ENCODE results near the gene GULP1.

The GULP1 gene

GRCh38 chr2:188364033-188364630 lies 72.5 kb downstream of the GULP1 start:
- Histone ChIP-seq H3K9me3 (ENCODE audit: control insufficient read depth, low read length) (no peaks in the 10 kb centered on the region), H3K36me3 (ENCODE audit: control insufficient read depth, insufficient read depth, low read length) (no peaks in the 10 kb centered on the region), H3K4me3 (ENCODE audit: low read length) (no peak overlapping the region), H3K4me1 (ENCODE audit: control insufficient read depth, insufficient read depth, low read length) (peaks cover 5% of the 10 kb centered on the region), H3K9ac (ENCODE audit: low read length) (no peak overlapping the region), H3K27me3 (ENCODE audit: control insufficient read depth, insufficient read depth, low read length) (no peaks in the 10 kb centered on the region)

- Histone ChIP-seq H3K9me3 (ENCODE audit: control insufficient read depth, low read length) (no peaks in the 10 kb centered on the region), H3K4me3 (ENCODE audit: low read length) (no peak overlapping the region), H3K9ac (ENCODE audit: low read length) (no peak overlapping the region)
Measured at GRCh38 chr2:188365058-188365641, 73.5 kb downstream of the GULP1 start.

GRCh38 chr2:188367164-188367563 lies 75.5 kb downstream of the GULP1 start:
- H3K27me3 ChIP-seq (ENCODE audit: control insufficient read depth, insufficient read depth, low read length): no peaks in the 10 kb centered on the region
- no peak overlapping the region for H3K4me3 ChIP-seq (ENCODE audit: low read length)
- H3K4me1 ChIP-seq (ENCODE audit: control insufficient read depth, insufficient read depth, low read length): peaks cover 5% of the 10 kb centered on the region
- H3K36me3 ChIP-seq (ENCODE audit: control insufficient read depth, insufficient read depth, low read length): no peaks in the 10 kb centered on the region
- no peak overlapping the region for H3K9ac ChIP-seq (ENCODE audit: low read length)
- H3K9me3 ChIP-seq (ENCODE audit: control insufficient read depth, low read length): no peaks in the 10 kb centered on the region

More at GRCh38 chr2:188365058-188365641, 73.5 kb downstream of the GULP1 start:
- Histone ChIP-seq H3K27me3 (ENCODE audit: control insufficient read depth, insufficient read depth, low read length) (no peaks in the 10 kb centered on the region), H3K36me3 (ENCODE audit: control insufficient read depth, insufficient read depth, low read length) (no peaks in the 10 kb centered on the region), H3K4me1 (ENCODE audit: control insufficient read depth, insufficient read depth, low read length) (peaks cover 5% of the 10 kb centered on the region)

GRCh38 chr2:188369365-188369764 lies 77.7 kb downstream of the GULP1 start:
- H3K9ac ChIP-seq (ENCODE audit: low read length): no peak overlapping the region
- no peaks in the 10 kb centered on the region for H3K9me3 ChIP-seq (ENCODE audit: control insufficient read depth, low read length)
- H3K36me3 ChIP-seq (ENCODE audit: control insufficient read depth, insufficient read depth, low read length): no peaks in the 10 kb centered on the region
- no peak overlapping the region for H3K4me3 ChIP-seq (ENCODE audit: low read length)
- no peaks in the 10 kb centered on the region for H3K27me3 ChIP-seq (ENCODE audit: control insufficient read depth, insufficient read depth, low read length)
- H3K4me1 ChIP-seq (ENCODE audit: control insufficient read depth, insufficient read depth, low read length): peaks cover 5% of the 10 kb centered on the region

GRCh38 chr2:188378371-188378950 lies 86.8 kb downstream of the GULP1 start:
- no peaks in the 10 kb centered on the region for H3K27me3 ChIP-seq (ENCODE audit: control insufficient read depth, insufficient read depth, low read length)
- no peaks in the 10 kb centered on the region for H3K9me3 ChIP-seq (ENCODE audit: control insufficient read depth, low read length)
- no peaks in the 10 kb centered on the region for H3K36me3 ChIP-seq (ENCODE audit: control insufficient read depth, insufficient read depth, low read length)
- H3K4me3 ChIP-seq (ENCODE audit: low read length): no peak overlapping the region
- H3K9ac ChIP-seq (ENCODE audit: low read length): no peak overlapping the region
- H3K4me1 ChIP-seq (ENCODE audit: control insufficient read depth, insufficient read depth, low read length): peaks cover 20% of the 10 kb centered on the region

GRCh38 chr2:188379748-188380147 lies 88.1 kb downstream of the GULP1 start:
- Histone ChIP-seq H3K4me3 (ENCODE audit: low read length) (no peak overlapping the region), H3K27me3 (ENCODE audit: control insufficient read depth, insufficient read depth, low read length) (no peaks in the 10 kb centered on the region), H3K9me3 (ENCODE audit: control insufficient read depth, low read length) (no peaks in the 10 kb centered on the region), H3K4me1 (ENCODE audit: control insufficient read depth, insufficient read depth, low read length) (peaks cover 20% of the 10 kb centered on the region), H3K9ac (ENCODE audit: low read length) (no peak overlapping the region), H3K36me3 (ENCODE audit: control insufficient read depth, insufficient read depth, low read length) (no peaks in the 10 kb centered on the region)

- no peaks in the 10 kb centered on the region for H3K27me3 ChIP-seq (ENCODE audit: control insufficient read depth, insufficient read depth, low read length)
- H3K9me3 ChIP-seq (ENCODE audit: control insufficient read depth, low read length): no peaks in the 10 kb centered on the region
- H3K36me3 ChIP-seq (ENCODE audit: control insufficient read depth, insufficient read depth, low read length): no peaks in the 10 kb centered on the region
- no peak overlapping the region for H3K9ac ChIP-seq (ENCODE audit: low read length)
- peaks cover 20% of the 10 kb centered on the region for H3K4me1 ChIP-seq (ENCODE audit: control insufficient read depth, insufficient read depth, low read length)
- H3K4me3 ChIP-seq (ENCODE audit: low read length): no peak overlapping the region
Measured at GRCh38 chr2:188380280-188380679, 88.6 kb downstream of the GULP1 start.

GRCh38 chr2:188381614-188382013 lies 89.9 kb downstream of the GULP1 start:
- no peak overlapping the region for H3K9ac ChIP-seq (ENCODE audit: low read length)
- H3K36me3 ChIP-seq (ENCODE audit: control insufficient read depth, insufficient read depth, low read length): no peaks in the 10 kb centered on the region
- H3K9me3 ChIP-seq (ENCODE audit: control insufficient read depth, low read length): no peaks in the 10 kb centered on the region
- H3K27me3 ChIP-seq (ENCODE audit: control insufficient read depth, insufficient read depth, low read length): no peaks in the 10 kb centered on the region
- no peak overlapping the region for H3K4me3 ChIP-seq (ENCODE audit: low read length)
- peaks cover 20% of the 10 kb centered on the region for H3K4me1 ChIP-seq (ENCODE audit: control insufficient read depth, insufficient read depth, low read length)

- Histone ChIP-seq H3K9me3 (ENCODE audit: control insufficient read depth, low read length) (no peaks in the 10 kb centered on the region), H3K4me1 (ENCODE audit: control insufficient read depth, insufficient read depth, low read length) (peaks cover 20% of the 10 kb centered on the region), H3K9ac (ENCODE audit: low read length) (no peak overlapping the region), H3K27me3 (ENCODE audit: control insufficient read depth, insufficient read depth, low read length) (no peaks in the 10 kb centered on the region), H3K4me3 (ENCODE audit: low read length) (no peak overlapping the region), H3K36me3 (ENCODE audit: control insufficient read depth, insufficient read depth, low read length) (no peaks in the 10 kb centered on the region)
Measured at GRCh38 chr2:188382107-188382506, 90.4 kb downstream of the GULP1 start.

- no peak overlapping the region for H3K9ac ChIP-seq (ENCODE audit: low read length)
- no peak overlapping the region for H3K4me3 ChIP-seq (ENCODE audit: low read length)
Measured at GRCh38 chr2:188383158-188383557, 91.5 kb downstream of the GULP1 start.

GRCh38 chr2:188385857-188386256 lies 94.2 kb downstream of the GULP1 start:
- H3K27me3 ChIP-seq (ENCODE audit: control insufficient read depth, insufficient read depth, low read length): no peaks in the 10 kb centered on the region
- H3K9me3 ChIP-seq (ENCODE audit: control insufficient read depth, low read length): no peaks in the 10 kb centered on the region
- H3K9ac ChIP-seq (ENCODE audit: low read length): no peak overlapping the region
- peaks cover 10% of the 10 kb centered on the region for H3K4me1 ChIP-seq (ENCODE audit: control insufficient read depth, insufficient read depth, low read length)
- H3K4me3 ChIP-seq (ENCODE audit: low read length): no peak overlapping the region
- no peaks in the 10 kb centered on the region for H3K36me3 ChIP-seq (ENCODE audit: control insufficient read depth, insufficient read depth, low read length)

More at GRCh38 chr2:188383158-188383557, 91.5 kb downstream of the GULP1 start:
- Histone ChIP-seq H3K4me1 (ENCODE audit: control insufficient read depth, insufficient read depth, low read length) (peaks cover 20% of the 10 kb centered on the region), H3K36me3 (ENCODE audit: control insufficient read depth, insufficient read depth, low read length) (no peaks in the 10 kb centered on the region), H3K9me3 (ENCODE audit: control insufficient read depth, low read length) (no peaks in the 10 kb centered on the region), H3K27me3 (ENCODE audit: control insufficient read depth, insufficient read depth, low read length) (no peaks in the 10 kb centered on the region)

- Histone ChIP-seq H3K9me3 (ENCODE audit: control insufficient read depth, low read length) (no peaks in the 10 kb centered on the region), H3K4me1 (ENCODE audit: control insufficient read depth, insufficient read depth, low read length) (no peaks in the 10 kb centered on the region), H3K27me3 (ENCODE audit: control insufficient read depth, insufficient read depth, low read length) (no peaks in the 10 kb centered on the region), H3K4me3 (ENCODE audit: low read length) (no peak overlapping the region), H3K36me3 (ENCODE audit: control insufficient read depth, insufficient read depth, low read length) (no peaks in the 10 kb centered on the region), H3K9ac (ENCODE audit: low read length) (no peak overlapping the region)
Measured at GRCh38 chr2:188388831-188389230, 97.2 kb downstream of the GULP1 start.

All from mucosa of stomach (tissue), 1 donor.